ENCODE measurements around the gene SRC. TPM values are rescaled to one million over a fixed set of nuclear protein-coding genes. Genes with fewer than 3 reads are reported as not detected.

The SRC gene
- total and polyA plus RNA-seq, 2 of the 8 experiments (the other 6 are each of a cell fraction or from before 2014, with no cell fraction given) = 27.6 to 28.8 TPM

DNA sequence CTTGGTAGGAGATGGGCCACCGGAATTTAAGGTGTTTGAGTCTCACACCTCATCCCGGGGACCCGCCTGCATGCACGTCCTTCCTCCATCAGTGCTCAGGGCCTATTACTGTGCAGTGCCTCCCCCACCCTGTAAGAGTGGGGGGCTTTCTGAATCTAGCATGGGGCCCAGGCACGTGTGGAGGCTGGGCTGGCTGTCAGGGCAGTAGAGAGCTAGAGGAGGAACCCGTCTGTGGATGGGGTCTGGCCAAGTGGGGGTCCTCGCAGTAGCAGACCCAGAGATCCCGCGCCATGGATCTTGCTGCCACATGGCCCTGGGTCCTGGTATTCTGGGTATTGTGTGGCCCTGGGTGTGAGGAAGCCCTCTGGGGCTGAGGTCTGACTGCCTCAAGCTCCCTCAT is 42.9 kb downstream of the SRC start:
- Histone ChIP-seq H4K5ac (ENCODE audit: insufficient read length, low read depth, low read length) (no peak overlapping the region), H4K91ac (replicated peaks; ENCODE audit: insufficient read length, low read length) (no peak overlapping the region), H3K27me3 (replicated peaks in 1 of 4; ENCODE audit: control insufficient read depth in 3 of 4, extremely low read depth in 1 of 4, insufficient read depth in 3 of 4, low read length in 3 of 4) (no peaks in the 10 kb centered on the region), H3K27ac (ENCODE audit: low read depth, low read length) (no peak overlapping the region), H4K8ac (ENCODE audit: extremely low read depth, insufficient read depth, low read length) (no peak overlapping the region), H2BK120ac (replicated peaks; ENCODE audit: low read depth, low read length) (no peak overlapping the region), H2BK15ac (ENCODE audit: low read length) (no peak overlapping the region), H3K4me1 (replicated peaks in 1 of 4; ENCODE audit: control insufficient read depth in 3 of 4, insufficient read depth in 4 of 4, low read length in 3 of 4) (peaks cover 0 to 1% (median 0%) of the 10 kb centered on the region in 4 experiments; a peak in 3 of 7 replicates), H2BK12ac (ENCODE audit: low read depth, low read length) (no peak overlapping the region), H3K9ac (replicated peaks in 1 of 4; ENCODE audit: extremely low read depth in 1 of 4, low read depth in 3 of 4, low read length in 3 of 4) (no peak overlapping the region), H2BK20ac (ENCODE audit: low read length) (no peak overlapping the region), H2BK5ac (ENCODE audit: low read depth, low read length) (no peak overlapping the region), H3K18ac (ENCODE audit: extremely low read depth, low read length) (no peak overlapping the region), H3K9me3 (ENCODE audit: insufficient read depth in 2 of 2, low read depth in 1 of 2, low read length in 1 of 2) (no peaks in the 10 kb centered on the region), H3K4me3 (ENCODE audit: extremely low read depth in 1 of 4, insufficient read depth in 2 of 4, low read depth in 3 of 4, low read length in 4 of 4) (no peak overlapping the region), H3K79me1 (ENCODE audit: low read depth, low read length) (peaks cover 2% of the 10 kb centered on the region; the same call in 1 of the 2 replicates), H3K23ac (ENCODE audit: insufficient read length) (no peak overlapping the region), H2AK5ac (ENCODE audit: low read depth, low read length) (no peak overlapping the region), H3K79me2 (ENCODE audit: control insufficient read depth in 1 of 2, insufficient read depth in 2 of 2, low read length in 2 of 2) (no peaks in the 10 kb centered on the region), H3K56ac (replicated peaks; ENCODE audit: insufficient read length, low read depth, low read length) (no peak overlapping the region), H4K20me1 (replicated peaks in 1 of 2; ENCODE audit: control insufficient read depth in 1 of 2, insufficient read depth in 2 of 2, low read length in 2 of 2) (peaks cover 0 to 2% of the 10 kb centered on the region in 2 experiments), H3K14ac (ENCODE audit: insufficient read length) (no peak overlapping the region), H3K23me2 (ENCODE audit: low read depth, low read length) (peaks cover 3% of the 10 kb centered on the region; the same call in 1 of the 2 replicates), H2AFZ (ENCODE audit: low read length) (no peak overlapping the region), H3K36me3 (ENCODE audit: control insufficient read depth in 2 of 4, insufficient read depth in 4 of 4, low read length in 3 of 4) (peaks cover 0 to 10% (median 3%) of the 10 kb centered on the region in 4 experiments; a peak in 3 of 8 replicates), H3K4me2 (ENCODE audit: insufficient read depth in 1 of 2, low read depth in 2 of 2, low read length in 2 of 2) (no peak overlapping the region), H3K4ac (replicated peaks; ENCODE audit: insufficient read length, low read depth, low read length) (no peak overlapping the region)
- FAIRE-seq = no peak
- WGBS, 2 experiments (ENCODE audit: extremely low coverage in 1 of 2, insufficient coverage in 1 of 2, insufficient read length in 1 of 2, insufficient replicate concordance in 2 of 2, low coverage in 1 of 2, low lambda C conversion rate in 2 of 2, missing lambda C conversion rate in 1 of 2) = 91% methylated on average over 6 of the region's 9 CpGs; no CpG with 5 or more reads in 1 of the 2 experiments
- ChIA-PET POLR2A (ENCODE audit: partially characterized antibody) (interaction anchor here (0.7 to 2.0 kb wide), 3 partner anchors 29 to 132 kb away, joined by 3 to 6 read pairs (median 5); partner anchors contain the start of gene NNAT), CTCF (ENCODE audit: partially characterized antibody) (interaction anchor here (0.6 to 3.7 kb wide), 12 partner anchors 9 to 193 kb away, joined by 3 to 17 read pairs (median 4); no protein-coding TSS in a partner anchor)
- no peak for DNase-seq (ENCODE audit: low read depth in 1 of 2, low spot score in 2 of 2)
- no peak for TF ChIP-seq JUND (IDR thresholded peaks at IDR 0.05; ENCODE audit: low read length)
- no peak for TF ChIP-seq TCF12 (IDR thresholded peaks at IDR 0.05; ENCODE audit: low read depth, low read length)
- TF ChIP-seq CBX5 (IDR thresholded peaks at IDR 0.05; ENCODE audit: low read depth, low read length) = no peak
- TF ChIP-seq TAF1 (IDR thresholded peaks at IDR 0.05; ENCODE audit: low read depth, low read length) = no peak

All from H1 (cell line).